ENCODE data around the gene ABCD3.

ABCD3 gene

GRCh38 chr1:94535879-94536278 is 117.7 kb downstream of the ABCD3 start:
- TF ChIP-seq CTCF (IDR thresholded peaks at IDR 0.05) = no peak

- no peak for TF ChIP-seq CTCF (IDR thresholded peaks at IDR 0.05)
Measured at GRCh38 chr1:94537254-94537653, 119.1 kb downstream of the ABCD3 start.

GRCh38 chr1:94538243-94538827 is 120.1 kb downstream of the ABCD3 start:
- TF ChIP-seq CTCF (IDR thresholded peaks at IDR 0.05) = no peak

GRCh38 chr1:94539496-94539895 is 121.3 kb downstream of the ABCD3 start:
- no peak for TF ChIP-seq CTCF (IDR thresholded peaks at IDR 0.05)

- no peak for TF ChIP-seq CTCF (IDR thresholded peaks at IDR 0.05)
Measured at GRCh38 chr1:94540440-94541245, 122.5 kb downstream of the ABCD3 start.

- TF ChIP-seq CTCF (IDR thresholded peaks at IDR 0.05) = no peak
Measured at GRCh38 chr1:94541246-94542087, 123.3 kb downstream of the ABCD3 start, which contains the start of gene F3. Gene F3 (minus strand): TSS chr1:94541759. CDS start chr1:94541636, 123 bp downstream.

- no peak for TF ChIP-seq CTCF (IDR thresholded peaks at IDR 0.05)
Measured at GRCh38 chr1:94542088-94542870, 124.1 kb downstream of the ABCD3 start.

Measured in LNCAP (cell line).